RWPE2 (cell line): ENCODE data around the gene BCL2.
"Not testable (repeated sequence)": the region's sequence is repeated elsewhere in the genome, so short reads cannot be mapped to it uniquely, and the experiment has no call there.

Source experiments
- ATAC-seq: fragments of 200-7000 bp; cut with Tn5 transposase; 3 replicates; pipeline ENCODE4 v1.9.1; 2021; ENCODE audit warnings: low read depth
- DNase-seq: peaks from one replicate; pipeline ENCODE4 v3.0.0-alpha.2; 2020; ENCODE audit warnings: low spot score
- H3K27ac ChIP-seq: fragments of 450-650 bp; 2 replicates; pipeline ENCODE4 v1.5.1; 2017; ENCODE audit warnings: mild to moderate bottlenecking; ENCODE audit not compliant: poor library complexity, severe bottlenecking
- H3K27me3 ChIP-seq: fragments of 250-450 bp; sonication (Bioruptor Pico); 2 replicates; pipeline ENCODE4 v1.5.1; 2021; ENCODE audit warnings: mild to moderate bottlenecking, moderate library complexity; ENCODE audit not compliant: insufficient read depth, poor library complexity, severe bottlenecking
- H3K36me3 ChIP-seq: fragments of 250-450 bp; sonication (Bioruptor Pico); 2 replicates; pipeline ENCODE4 v1.5.1; 2020; ENCODE audit warnings: low read depth, mild to moderate bottlenecking, moderate library complexity
- H3K4me1 ChIP-seq: fragments of 250-450 bp; sonication (Bioruptor Pico); 2 replicates; pipeline ENCODE4 v1.5.1; 2021; ENCODE audit warnings: mild to moderate bottlenecking, moderate library complexity; ENCODE audit not compliant: insufficient read depth, poor library complexity, severe bottlenecking
- H3K4me3 ChIP-seq: fragments of 250-450 bp; sonication (Bioruptor Pico); 2 replicates; pipeline ENCODE4 v1.5.1; 2021; ENCODE audit warnings: mild to moderate bottlenecking, moderate library complexity; ENCODE audit not compliant: severe bottlenecking
- H3K9me3 ChIP-seq: fragments of 250-450 bp; sonication (Bioruptor Pico); 2 replicates; pipeline ENCODE4 v1.5.1; 2021; ENCODE audit warnings: mild to moderate bottlenecking, moderate library complexity; ENCODE audit not compliant: severe bottlenecking
- CTCF ChIP-seq: fragments of 450-650 bp; IDR thresholded peaks from one replicate; pipeline ENCODE4 v1.5.1; 2017; ENCODE audit warnings: mild to moderate bottlenecking, moderate library complexity; ENCODE audit not compliant: poor library complexity, severe bottlenecking

Gene BCL2

GRCh38 chr18:63195326-63196159 is 124.0 kb downstream of the BCL2 start:
- no peak for DNase-seq
- TF ChIP-seq CTCF = no peak
- Histone ChIP-seq H3K4me3 (no peak overlapping the region), H3K9me3 (no peaks in the 10 kb centered on the region), H3K27me3 (no peaks in the 10 kb centered on the region), H3K4me1 (no peaks in the 10 kb centered on the region), H3K27ac (no peak overlapping the region), H3K36me3 (no peaks in the 10 kb centered on the region)
- ATAC-seq = no peak

DNA sequence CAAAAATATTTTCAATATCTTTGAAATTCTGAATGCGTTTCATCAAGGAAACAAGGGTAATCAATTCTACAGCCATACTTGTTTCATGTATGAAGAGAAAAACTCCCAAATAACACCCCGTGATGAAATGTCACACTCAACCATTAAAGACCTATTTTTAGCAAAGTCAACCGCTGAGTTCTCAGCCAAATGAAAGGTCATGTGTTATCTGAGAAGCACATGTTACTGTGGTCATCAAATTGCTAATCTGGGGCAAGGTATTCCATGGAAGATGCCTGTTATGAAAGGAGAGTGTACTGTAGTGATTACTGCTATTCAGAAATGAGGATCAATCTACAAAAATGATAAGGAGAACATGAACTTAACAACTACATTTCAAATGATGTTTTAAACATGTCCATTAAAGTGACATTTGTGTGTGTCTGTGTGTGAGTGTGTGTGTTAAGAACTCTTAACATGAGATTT is 126.7 kb downstream of the BCL2 start:
- no peaks in the 10 kb centered on the region for H3K36me3 ChIP-seq
- H3K4me1 ChIP-seq = no peaks in the 10 kb centered on the region
- TF ChIP-seq CTCF = no peak
- no peaks in the 10 kb centered on the region for H3K9me3 ChIP-seq
- H3K27me3 ChIP-seq = no peaks in the 10 kb centered on the region
- H3K4me3 ChIP-seq = no peak overlapping the region
- ATAC-seq (no peak), DNase-seq (no peak)
- H3K27ac ChIP-seq = no peak overlapping the region

DNA sequence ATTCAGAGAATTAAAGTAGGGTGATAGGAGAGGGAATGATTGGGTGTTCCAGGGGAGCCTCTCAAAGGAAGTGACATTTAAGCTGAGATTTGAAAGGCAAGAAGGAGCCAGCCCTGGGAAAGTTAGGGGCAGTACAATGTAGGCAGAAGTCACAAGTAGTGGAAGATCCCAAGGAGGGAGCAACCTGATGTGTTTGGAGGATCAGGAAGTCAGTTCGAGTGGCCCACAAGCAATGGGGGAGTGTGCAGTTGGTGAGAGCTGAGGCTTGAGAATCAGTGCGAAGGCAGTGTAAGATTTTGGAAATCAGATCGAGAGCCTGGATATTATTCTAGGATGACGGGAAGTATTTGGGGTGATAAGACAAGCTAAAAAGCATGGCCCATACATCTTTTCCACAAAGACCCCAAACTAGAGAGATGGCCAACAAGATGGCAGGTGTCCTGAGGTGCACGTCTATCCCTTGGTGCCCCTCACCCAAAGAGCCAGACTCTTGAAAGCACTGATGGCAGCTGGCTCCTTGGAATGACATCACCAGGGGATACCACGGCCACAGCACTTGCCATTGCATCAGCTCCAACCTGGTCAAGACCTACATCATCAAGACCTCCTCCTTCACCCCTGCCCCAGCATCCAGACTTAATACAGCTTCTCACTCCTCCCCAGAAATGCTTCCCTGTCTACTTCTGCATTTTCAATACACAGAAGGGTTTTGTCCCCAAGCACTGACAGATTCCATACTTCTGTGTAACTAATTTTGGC is 127.3 kb downstream of the BCL2 start:
- no peak for ATAC-seq
- H3K4me3 ChIP-seq = no peak overlapping the region
- no peak for DNase-seq
- TF ChIP-seq CTCF = no peak
- no peaks in the 10 kb centered on the region for H3K36me3 ChIP-seq
- H3K9me3 ChIP-seq = no peaks in the 10 kb centered on the region
- no peaks in the 10 kb centered on the region for H3K27me3 ChIP-seq
- no peaks in the 10 kb centered on the region for H3K4me1 ChIP-seq
- H3K27ac ChIP-seq = no peak overlapping the region

DNA sequence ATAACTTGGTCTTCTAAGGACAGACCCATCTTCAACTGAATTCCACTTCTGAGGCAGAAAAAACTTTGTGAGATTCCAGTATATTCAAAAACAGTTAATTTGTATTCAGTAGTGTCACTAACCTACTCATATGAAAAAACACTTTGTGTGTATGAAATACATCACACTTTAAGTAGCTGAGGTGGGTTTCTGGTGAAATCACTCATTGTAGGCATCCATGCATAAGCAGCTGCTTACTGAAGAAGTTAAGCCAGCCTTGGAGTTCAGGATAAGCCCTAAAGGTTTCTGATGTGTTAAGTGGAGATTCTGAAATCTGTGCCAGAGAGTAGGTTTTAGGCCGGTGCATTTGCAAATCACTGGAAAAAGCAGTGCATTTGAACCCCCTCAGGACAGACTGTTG is 128.2 kb downstream of the BCL2 start:
- ATAC-seq (no peak), DNase-seq (no peak)
- Histone ChIP-seq H3K27me3 (no peaks in the 10 kb centered on the region), H3K36me3 (no peaks in the 10 kb centered on the region), H3K4me1 (no peaks in the 10 kb centered on the region), H3K27ac (no peak overlapping the region), H3K4me3 (no peak overlapping the region), H3K9me3 (no peaks in the 10 kb centered on the region)
- TF ChIP-seq CTCF = no peak

- not testable (repeated sequence) for H3K27ac ChIP-seq, ATAC-seq, DNase-seq, H3K9me3 ChIP-seq, H3K36me3 ChIP-seq, H3K27me3 ChIP-seq, H3K4me1 ChIP-seq, H3K4me3 ChIP-seq
These were observed 128.7 kb downstream of the BCL2 start for GRCh38 chr18:63190838-63191237.
